SK-MEL-5 (cell line): ENCODE results near the gene FGF21. TPM values are rescaled to one million over a fixed set of nuclear protein-coding genes. Genes with fewer than 3 reads are reported as not detected.
A peak's percentile ranks its signal among the peaks of the same experiment; 100 is the strongest.
"Not testable (repeated sequence)": the region's sequence is repeated elsewhere in the genome, so short reads cannot be mapped to it uniquely, and the experiment has no call there.

Experiments
- DNase-seq: peaks from one replicate; pipeline ENCODE4 v3.0.0-alpha.2; 2016; ENCODE audit warnings: low read depth, low spot score
- in situ Hi-C: cut with HindIII; loops from 2 replicates; pipeline ENCODE4 v1.10.0; 2016; ENCODE audit warnings: low sequenced_read_pairs, high pct_unique_total_duplicates, low pct_unique_long_range_greater_than_20kb
- total RNA-seq: library from RNA; depleted of rRNA; stranded (reverse); fragments of >200 nt; shearing (Covaris generic); gene quantifications from 2 replicates; pipeline ENCODE4 v1.2.3, GENCODE V29; 2014

Gene FGF21
- total RNA-seq, 1 experiment from 2014 or later: not detected

GRCh38 chr19:48770266-48770665 is 14.9 kb downstream of the FGF21 start:
- DNase-seq: no peak
- in situ Hi-C loops: no loop called here

DNA sequence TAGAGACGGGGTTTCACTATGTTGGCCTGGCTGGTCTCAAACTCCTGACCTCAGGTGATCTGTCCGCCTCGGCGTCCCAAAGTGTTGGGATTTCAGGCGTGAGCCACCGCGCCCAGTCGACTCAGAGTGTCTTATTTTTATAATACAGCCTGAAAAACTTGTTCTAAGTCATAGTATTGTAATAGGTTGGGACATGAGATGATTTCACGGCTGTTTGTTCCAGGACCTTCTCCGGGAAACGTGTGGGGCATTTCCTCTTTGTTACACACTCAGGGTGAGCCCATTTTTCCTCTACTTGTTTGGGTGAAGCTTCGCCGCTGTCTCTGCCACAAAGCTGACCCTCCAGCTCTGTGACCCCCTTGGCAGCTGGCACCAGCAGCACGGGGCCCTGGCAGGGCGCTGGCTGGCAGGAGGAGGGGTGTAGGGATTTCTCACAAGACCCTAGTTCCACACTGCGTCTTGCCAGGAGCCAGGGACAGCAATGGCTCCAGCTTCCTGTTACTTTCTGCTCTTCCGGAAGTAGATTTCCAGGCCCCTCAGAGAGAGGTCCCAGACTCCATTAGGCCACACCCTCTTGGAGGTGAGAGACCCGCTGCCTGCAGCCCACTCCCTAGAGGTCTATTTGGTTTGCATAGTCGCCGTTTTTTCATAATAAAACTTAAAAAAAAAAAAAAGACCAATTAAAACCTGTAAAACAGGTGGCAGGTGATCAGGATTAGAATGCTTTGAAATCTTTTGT is 15.6 kb downstream of the FGF21 start:
- no peak for DNase-seq
- in situ Hi-C loops: no loop called here

DNA sequence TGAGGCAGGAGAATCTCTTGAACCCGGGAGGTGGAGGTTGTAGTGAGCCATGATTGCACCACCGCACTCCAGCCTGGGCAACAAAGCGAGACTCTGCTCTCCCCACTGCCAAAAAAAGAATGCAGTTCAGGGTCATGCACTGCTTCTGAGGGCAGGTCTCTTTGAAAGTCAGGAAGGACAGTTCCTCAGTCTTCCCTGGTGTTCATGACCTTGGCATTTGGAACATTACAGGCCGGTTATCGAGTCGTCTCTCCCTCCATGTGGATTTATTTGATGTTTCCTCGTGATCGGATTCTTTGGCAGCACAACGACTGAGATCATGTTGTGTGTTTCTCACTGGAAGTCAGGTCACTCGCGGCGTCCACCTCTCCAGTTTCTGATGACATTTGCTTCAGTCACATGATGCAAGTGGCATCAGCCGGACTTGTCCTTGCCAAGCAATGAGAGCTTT is 17.2 kb downstream of the FGF21 start:
- DNase-seq: no peak
- in situ Hi-C loops: no loop called here

DNA sequence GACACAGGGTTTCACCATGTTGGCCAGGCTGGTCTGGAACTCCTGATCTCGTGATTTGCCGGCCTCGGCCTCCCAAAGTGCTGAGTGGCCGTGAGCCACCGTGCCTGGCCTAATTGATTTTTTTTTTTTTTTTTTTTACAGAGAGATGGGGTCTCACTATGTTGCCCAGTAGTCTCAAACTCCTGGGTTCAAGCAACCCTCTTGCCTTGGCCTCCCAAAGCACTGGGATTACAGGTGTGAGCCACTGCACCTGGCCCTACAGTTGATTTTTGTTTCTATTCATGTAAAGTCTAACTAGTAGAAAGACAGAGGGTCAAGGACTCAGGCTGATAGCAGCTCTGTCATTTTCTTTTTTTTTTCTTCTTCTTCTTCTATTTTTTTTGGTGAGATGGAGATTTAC is 21.8 kb downstream of the FGF21 start:
- in situ Hi-C loops: no loop called here
- no peak for DNase-seq

- DNase-seq: no peak
- in situ Hi-C loops: no loop called here
These were observed 22.4 kb downstream of the FGF21 start for GRCh38 chr19:48777720-48778119.

GRCh38 chr19:48779636-48780035 is 24.3 kb downstream of the FGF21 start:
- in situ Hi-C loops: no loop called here
- no peak for DNase-seq

- in situ Hi-C loops: no loop called here
- DNase-seq: peak; percentile 73
These were observed 25.5 kb downstream of the FGF21 start for GRCh38 chr19:48780631-48781391.

DNA sequence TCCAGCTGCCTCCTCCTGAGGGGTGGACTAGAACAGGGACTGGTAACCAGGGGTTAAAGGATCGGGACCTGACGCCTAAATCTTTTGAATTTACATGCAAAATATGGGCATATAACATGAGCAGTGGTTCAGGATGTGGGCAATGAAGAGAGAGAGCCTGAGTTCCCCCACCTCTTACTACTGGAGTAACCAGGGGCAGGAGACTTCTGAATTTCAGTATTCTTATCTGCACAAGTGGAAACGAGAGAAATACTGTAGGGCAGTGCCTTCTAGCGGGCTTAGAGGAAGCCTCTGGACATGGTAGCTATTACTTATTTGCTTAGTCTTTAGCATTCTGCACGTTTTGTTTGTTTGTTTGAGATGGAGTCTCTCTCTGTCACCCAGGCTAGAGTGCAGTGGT is 29.2 kb downstream of the FGF21 start:
- in situ Hi-C loops: no loop called here
- DNase-seq: peak; percentile 45

DNA sequence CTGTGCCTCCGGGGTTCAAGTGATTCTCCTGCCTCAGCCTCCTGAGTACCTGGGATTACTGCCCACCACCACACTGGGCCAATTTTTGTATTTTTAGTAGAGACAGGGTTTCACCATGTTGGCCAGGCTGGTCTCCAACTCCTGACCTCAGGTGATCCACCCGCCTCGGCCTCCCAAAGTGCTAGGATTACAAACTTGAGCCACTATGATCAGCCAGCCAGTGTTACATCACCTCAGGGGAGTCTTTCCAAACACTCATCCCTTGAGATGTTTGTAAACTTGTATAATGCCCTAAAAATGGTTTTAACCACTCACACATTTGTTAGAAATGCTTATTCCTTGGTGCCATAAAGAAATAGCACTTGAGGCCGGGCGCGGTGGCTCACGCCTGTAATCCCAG is 31.1 kb downstream of the FGF21 start:
- DNase-seq, in situ Hi-C loops: not testable (repeated sequence)

- DNase-seq, in situ Hi-C loops: not testable (repeated sequence)
These were observed 32.0 kb downstream of the FGF21 start for GRCh38 chr19:48787331-48787730.

DNA sequence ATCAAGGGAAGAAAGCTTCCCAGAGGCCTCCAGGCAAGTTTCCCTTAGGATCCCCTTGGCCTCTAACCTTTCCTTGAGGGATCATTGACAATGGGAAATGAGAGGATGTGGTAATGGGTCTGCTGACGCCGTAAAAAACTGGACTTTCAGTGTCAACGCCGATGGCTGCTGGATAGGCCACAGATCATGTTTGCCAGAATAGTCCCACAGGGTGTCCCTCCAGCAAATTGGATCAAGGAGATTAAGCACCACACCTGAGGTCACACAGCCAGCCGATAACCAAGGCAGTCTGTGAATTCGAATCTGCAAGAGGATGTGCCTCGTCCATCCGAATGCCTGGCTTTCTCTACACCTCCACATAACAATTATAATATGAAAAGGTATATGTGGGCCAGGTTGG is 37.9 kb downstream of the FGF21 start:
- DNase-seq: no peak
- in situ Hi-C loops: no loop called here

DNA sequence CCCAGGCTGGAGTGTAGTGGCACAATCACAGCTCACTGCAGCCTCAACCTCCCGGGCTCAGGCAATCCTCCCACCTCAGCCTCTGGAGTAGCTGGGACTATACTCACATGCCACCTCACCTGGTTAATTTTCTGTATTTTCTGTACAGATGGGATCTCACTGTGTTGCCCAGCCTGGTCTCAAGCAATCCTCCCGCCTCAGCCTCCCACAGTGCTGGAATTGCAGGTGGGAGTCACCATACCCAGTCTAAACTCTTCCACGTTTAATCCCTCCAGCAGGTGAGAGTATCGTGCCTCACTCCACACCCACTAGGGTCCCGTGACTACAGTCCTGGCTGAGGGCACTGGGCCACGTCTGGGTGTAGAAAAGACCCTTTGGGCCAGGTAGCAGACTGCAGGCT is 39.0 kb downstream of the FGF21 start:
- DNase-seq: no peak
- in situ Hi-C loops: no loop called here

DNA sequence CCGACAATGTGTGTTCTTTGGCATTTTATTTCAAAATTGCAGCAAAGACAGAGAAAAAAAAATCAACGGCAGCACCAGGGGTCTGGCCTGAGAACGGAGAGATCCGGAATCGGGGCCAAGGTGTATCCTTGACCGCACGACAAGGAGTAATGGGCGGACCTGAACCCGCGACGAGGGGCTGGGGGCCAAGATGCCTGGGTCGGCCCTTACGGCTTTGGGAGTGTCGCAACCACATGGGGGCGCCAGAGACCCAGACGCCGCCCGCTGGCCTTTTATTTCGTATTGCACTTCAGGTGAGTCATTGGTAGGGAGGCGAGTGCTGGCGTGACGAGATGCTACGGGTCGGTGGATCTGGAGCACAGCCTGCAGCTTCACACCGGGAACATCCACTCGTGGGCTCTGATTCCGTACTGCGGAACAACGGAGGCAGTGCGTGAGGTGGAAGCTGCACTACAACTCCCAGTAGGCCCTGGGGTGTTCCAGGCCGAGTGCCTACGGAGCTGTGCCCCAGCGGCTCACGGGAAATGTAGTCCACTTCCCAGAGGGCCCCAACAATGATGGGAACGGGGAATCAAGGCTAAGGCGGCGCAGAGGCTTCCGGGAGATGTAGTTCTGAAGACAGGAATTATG is 39.8 kb downstream of the FGF21 start:
- in situ Hi-C loops: no loop called here
- DNase-seq: peak; percentile 95

DNA sequence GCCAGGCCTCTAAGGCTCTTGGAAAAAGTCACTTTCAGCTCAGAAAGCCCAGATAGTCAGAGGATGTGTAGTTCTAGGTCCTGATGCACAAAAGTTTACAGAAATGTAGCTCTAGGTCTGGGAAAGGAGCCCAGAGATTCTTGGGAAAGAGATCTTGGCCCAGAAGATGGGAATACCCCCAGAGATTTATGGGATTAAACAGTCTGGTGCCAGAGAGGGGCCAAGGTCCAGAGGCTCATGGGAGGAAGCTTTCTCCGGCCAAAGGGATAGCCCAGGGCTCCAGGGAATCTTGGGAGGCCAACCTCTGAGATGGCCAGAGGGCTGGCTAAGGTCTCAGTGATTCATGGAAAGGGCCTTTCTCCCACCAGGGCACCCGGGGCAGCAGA is 40.4 kb downstream of the FGF21 start:
- in situ Hi-C loops: no loop called here

DNA sequence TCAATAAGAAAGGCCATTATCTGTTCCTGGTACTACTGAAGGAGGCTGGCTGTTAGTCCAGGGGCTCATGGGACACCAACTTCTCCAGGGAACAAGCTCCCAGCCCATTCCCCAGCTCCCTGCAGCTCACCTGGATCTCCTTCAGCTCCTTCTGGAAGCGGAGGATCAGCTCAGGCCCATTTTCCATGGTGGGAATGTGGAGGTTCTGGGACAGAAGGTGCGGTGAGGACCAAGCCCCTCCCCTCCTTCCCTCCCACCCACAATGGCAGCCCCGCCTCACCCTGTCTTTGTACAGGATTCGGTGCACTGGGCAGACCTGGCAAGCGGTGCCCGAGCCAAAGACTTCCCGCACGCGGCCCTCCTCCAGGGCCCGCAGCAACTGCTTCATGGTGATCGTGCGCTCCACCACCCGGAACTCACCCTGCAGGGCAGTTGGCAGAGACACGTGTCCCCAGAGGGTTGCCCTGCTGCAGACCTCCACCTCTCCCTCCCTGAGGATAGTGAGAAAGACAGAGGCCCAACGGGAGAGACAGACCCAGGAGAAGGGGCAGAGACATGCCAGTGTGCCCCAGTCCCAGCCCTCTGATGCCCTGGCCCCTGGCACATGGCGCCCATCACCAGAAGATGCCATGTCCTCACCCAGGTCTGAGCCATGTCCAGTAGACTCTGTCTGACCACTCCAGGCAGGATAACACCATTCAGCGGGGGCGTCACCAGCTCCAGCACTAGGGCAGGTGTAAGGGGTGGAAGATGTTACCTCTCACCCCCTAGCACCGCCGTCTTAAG is 41.2 kb downstream of the FGF21 start:
- DNase-seq: no peak
- in situ Hi-C loops: no loop called here

More for the DNA sequence above, 40.4 kb downstream of the FGF21 start:
- DNase-seq: no peak

DNA sequence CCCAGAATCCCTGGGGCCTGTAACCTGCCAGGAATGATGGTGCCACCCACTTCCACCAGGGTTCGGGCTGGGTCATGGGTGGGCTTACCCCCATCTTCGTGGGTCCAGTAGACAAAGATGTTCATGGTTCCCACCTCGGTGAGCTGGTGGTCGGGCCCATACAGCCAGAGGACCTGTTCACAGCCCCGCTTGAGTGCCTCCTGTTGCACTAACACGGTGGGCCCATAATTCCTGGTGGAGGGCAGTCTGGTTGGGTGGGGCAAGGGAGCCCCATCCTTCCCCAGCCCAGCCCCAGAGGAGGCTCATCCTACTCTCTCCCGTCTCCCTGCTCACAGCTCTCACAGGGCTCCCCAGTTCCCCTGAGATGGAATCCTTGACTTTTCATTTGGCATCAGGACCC is 41.8 kb downstream of the FGF21 start:
- in situ Hi-C loops: no loop called here
- DNase-seq: no peak

- in situ Hi-C loops: no loop called here
- no peak for DNase-seq
These were observed 43.6 kb downstream of the FGF21 start for GRCh38 chr19:48798937-48799336.
